ENCODE data around the gene IGF2R. TPM values are rescaled to one million over a fixed set of nuclear protein-coding genes. Genes with fewer than 3 reads are reported as not detected.

The IGF2R gene
- total and polyA plus RNA-seq, 2 of the 13 experiments (the other 11 are each of a cell fraction or from before 2014, with no cell fraction given) = 38.3 to 70.0 TPM

GRCh38 chr6:160060221-160060620 is 91.3 kb downstream of the IGF2R start:
- FAIRE-seq = no peak
- ChIA-PET CTCF (ENCODE audit: low intra/inter-chr PET ratio, low total read pairs) (no interaction called here), POLR2A (no interaction called here)
- no peak for DNase-seq (ENCODE audit: low spot score)
- 99% methylated on average over 11 of the region's 11 CpGs for WGBS (ENCODE audit: low lambda C conversion rate)
- H3K4me2 ChIP-seq (ENCODE audit: low read depth, low read length) = no peak overlapping the region
- peaks cover 70 to 95% of the 10 kb centered on the region in 2 experiments for H3K36me3 ChIP-seq (replicated peaks in 1 of 2; ENCODE audit: control insufficient read depth in 1 of 2, insufficient read depth in 2 of 2, low read length in 2 of 2)
- peaks cover 25% of the 10 kb centered on the region for H3K4me1 ChIP-seq (ENCODE audit: insufficient read depth, low read length)
- TF ChIP-seq ATF7 (IDR thresholded peaks at IDR 0.05) = no peak
- TF ChIP-seq ATF7 (CRISPR knock-in tag; IDR thresholded peaks at IDR 0.05) = no peak
- no peak for TF ChIP-seq NFIC (IDR thresholded peaks at IDR 0.05; ENCODE audit: low read length)
- no peak for TF ChIP-seq ZNF546 (CRISPR knock-in tag; conservative IDR thresholded peaks at IDR 0.05)
- TF ChIP-seq RFXAP (CRISPR knock-in tag; IDR thresholded peaks at IDR 0.05; ENCODE audit: borderline replicate concordance) = no peak
- 0 out of 2 replicates have a peak, but pooled peaks have one; percentile 54 for TF ChIP-seq ZNF891 (CRISPR knock-in tag; IDR thresholded peaks at IDR 0.05)
- no peak for TF ChIP-seq RNF219 (CRISPR knock-in tag; IDR thresholded peaks at IDR 0.05)
- no peak for TF ChIP-seq PBX3 (CRISPR knock-in tag; IDR thresholded peaks at IDR 0.05; ENCODE audit: borderline replicate concordance)
- TF ChIP-seq PCBP1 (IDR thresholded peaks at IDR 0.05; ENCODE audit: borderline replicate concordance, low read depth, low read length) = no peak
- TF ChIP-seq PAWR (CRISPR knock-in tag; IDR thresholded peaks at IDR 0.05; ENCODE audit: borderline replicate concordance) = no peak
- TF ChIP-seq ZSCAN9 (CRISPR knock-in tag; IDR thresholded peaks at IDR 0.05; ENCODE audit: borderline replicate concordance) = no peak
- TF ChIP-seq RBM22 (optimal IDR thresholded peaks at IDR 0.05; ENCODE audit: low read length) = peak; percentile 58
- no peak for TF ChIP-seq RCOR2 (CRISPR knock-in tag; IDR thresholded peaks at IDR 0.05)
- TF ChIP-seq GPN1 (CRISPR knock-in tag; IDR thresholded peaks at IDR 0.05; ENCODE audit: borderline replicate concordance) = no peak
- no peak for TF ChIP-seq ZNF446 (CRISPR knock-in tag; IDR thresholded peaks at IDR 0.05)
- no peak for TF ChIP-seq LBX2 (CRISPR knock-in tag; IDR thresholded peaks at IDR 0.05; ENCODE audit: borderline replicate concordance)
- no peak for TF ChIP-seq ZNF691 (CRISPR knock-in tag; IDR thresholded peaks at IDR 0.05; ENCODE audit: borderline replicate concordance, low read depth)
- in situ Hi-C loops (cut with HindIII; ENCODE audit: extremely low pct_ligation_motif_present, low pct_unique_long_range_greater_than_20kb) (no loop called here), intact Hi-C loops (cut with micrococcal nuclease; ENCODE audit: unreplicated experiment) (no loop called here)
- H3K9me3 ChIP-seq (ENCODE audit: low read length) = no peaks in the 10 kb centered on the region
- no peaks in the 10 kb centered on the region for H3K79me2 ChIP-seq (ENCODE audit: insufficient read depth, low read length)
- BruUV-seq (replicated peaks) = no TSS peak
- no peak overlapping the region for H3K4me3 ChIP-seq (replicated peaks in 1 of 3; ENCODE audit: insufficient read depth in 1 of 3, low read depth in 2 of 3, low read length in 3 of 3)
- H3K9ac ChIP-seq (ENCODE audit: insufficient read depth, low read depth, low read length) = no peak overlapping the region
- no peak overlapping the region for H2AFZ ChIP-seq (ENCODE audit: low read length)
- H3K27me3 ChIP-seq (ENCODE audit: control insufficient read depth in 1 of 2, insufficient read depth in 2 of 2, low read length in 2 of 2) = no peaks in the 10 kb centered on the region
- no peak for ATAC-seq
- no peaks in the 10 kb centered on the region for H4K20me1 ChIP-seq (ENCODE audit: insufficient read depth, low read length)
- H3K27ac ChIP-seq (ENCODE audit: extremely low read length, insufficient read depth, low read length) = no peak overlapping the region

Data from HepG2 (cell line).